Karpas-422 (cell line): Measurements from ENCODE around the gene NDUFA13. TPM values are rescaled to one million over a fixed set of nuclear protein-coding genes. Genes with fewer than 3 reads are reported as not detected.
"Not testable (repeated sequence)": the region's sequence is repeated elsewhere in the genome, so short reads cannot be mapped to it uniquely, and the experiment has no call there.

Source experiments
- DNase-seq: peaks from one replicate; pipeline ENCODE4 v3.0.0-alpha.2; 2015
- H2AFZ ChIP-seq: fragments of 200-600 bp; sonication (generic); 2 replicates; pipeline ENCODE4 v1.6.1; 2014; ENCODE audit warnings: antibody characterized with exemption, low read length, mixed read lengths
- H3K27ac ChIP-seq: fragments of 200-600 bp; sonication (generic); 2 replicates; pipeline ENCODE4 v1.5.1; 2014; ENCODE audit warnings: mild to moderate bottlenecking, low read length, moderate library complexity
- H3K27me3 ChIP-seq: fragments of 200-600 bp; sonication (generic); 2 replicates; pipeline ENCODE4 v1.6.1; 2014; ENCODE audit warnings: low read length, mixed read lengths
- H3K36me3 ChIP-seq: fragments of 200-600 bp; sonication (generic); 2 replicates; pipeline ENCODE4 v1.6.1; 2014; ENCODE audit warnings: low read length, mixed read lengths; ENCODE audit not compliant: insufficient read depth
- H3K4me1 ChIP-seq: fragments of 200-600 bp; sonication (generic); 2 replicates; pipeline ENCODE4 v1.6.1; 2014; ENCODE audit warnings: mild to moderate bottlenecking, low read length, mixed read lengths
- H3K4me2 ChIP-seq: fragments of 200-600 bp; sonication (generic); 2 replicates; pipeline ENCODE4 v1.6.1; 2014; ENCODE audit warnings: low read length, low read depth, mild to moderate bottlenecking; ENCODE audit not compliant: poor library complexity, severe bottlenecking
- H3K4me3 ChIP-seq: fragments of 200-600 bp; sonication (generic); 2 replicates; pipeline ENCODE4 v1.5.1; 2014; ENCODE audit warnings: mild to moderate bottlenecking, antibody characterized with exemption, low read length, mixed read lengths
- H3K79me2 ChIP-seq: fragments of 200-600 bp; sonication (generic); 2 replicates; pipeline ENCODE4 v1.6.1; 2014; ENCODE audit warnings: mild to moderate bottlenecking, low read length, mixed read lengths
- H3K9ac ChIP-seq: fragments of 200-600 bp; sonication (generic); 2 replicates; pipeline ENCODE4 v1.6.0; 2014; ENCODE audit warnings: low read length
- H3K9me2 ChIP-seq: fragments of 200-600 bp; sonication (generic), shearing (Covaris generic); replicated peaks from 2 replicates; pipeline ENCODE4 v1.6.0; 2014; ENCODE audit warnings: mild to moderate bottlenecking, low read length, moderate library complexity; ENCODE audit not compliant: insufficient read depth
- H3K9me3 ChIP-seq: fragments of 300-700, 200-600 bp; sonication (generic); 2 replicates; pipeline ENCODE4 v1.6.1; 2014; ENCODE audit warnings: low read length, mixed read lengths
- H4K20me1 ChIP-seq: fragments of 200-600 bp; sonication (generic); 2 replicates; pipeline ENCODE4 v1.6.1; 2014; ENCODE audit warnings: mild to moderate bottlenecking, antibody characterized with exemption, low read length, low read depth; ENCODE audit not compliant: insufficient read depth
- total RNA-seq: library from RNA; depleted of rRNA; stranded (reverse); fragments of >200 nt; shearing (Covaris generic); gene quantifications from 2 replicates; pipeline ENCODE4 v1.2.3, GENCODE V29; 2014; ENCODE audit warnings: low replicate concordance; rRNA removed

Gene NDUFA13
- total RNA-seq: 255 and 557 TPM in 2 replicates

- DNase-seq: peak; percentile 97
- peak within 1 kb of the TSS; percentile 19; the same call in 1 of the 2 replicates for H2AFZ ChIP-seq
- H3K79me2 ChIP-seq: peaks cover 47% of the 10 kb centered on the region
- H3K27ac ChIP-seq: peak within 1 kb of the TSS; percentile 47
- H3K9me3 ChIP-seq: no peaks in the 10 kb centered on the region
- peak within 1 kb of the TSS; percentile 90 for H3K9ac ChIP-seq
- H4K20me1 ChIP-seq: no peaks in the 10 kb centered on the region
- H3K4me1 ChIP-seq: peaks cover 19% of the 10 kb centered on the region
- peaks cover 11% of the 10 kb centered on the region; the same call in 1 of the 2 replicates for H3K36me3 ChIP-seq
- H3K27me3 ChIP-seq: no peaks in the 10 kb centered on the region
- no peaks in the 10 kb centered on the region for H3K9me2 ChIP-seq
- peak within 1 kb of the TSS; percentile 94 for H3K4me3 ChIP-seq
- peak within 1 kb of the TSS; percentile 87 for H3K4me2 ChIP-seq
These were observed at the start of gene NDUFA13 for GRCh38 chr19:19515642-19516519. NDUFA13 (plus strand) TSS chr19:19516225; CDS start chr19:19516239, 14 bp downstream.

- H3K4me1 ChIP-seq: peaks cover 29% of the 10 kb centered on the region
- H3K36me3 ChIP-seq: peaks cover 48% of the 10 kb centered on the region
These were observed 47.5 kb upstream of the NDUFA13 start for GRCh38 chr19:19468424-19469050.

DNA sequence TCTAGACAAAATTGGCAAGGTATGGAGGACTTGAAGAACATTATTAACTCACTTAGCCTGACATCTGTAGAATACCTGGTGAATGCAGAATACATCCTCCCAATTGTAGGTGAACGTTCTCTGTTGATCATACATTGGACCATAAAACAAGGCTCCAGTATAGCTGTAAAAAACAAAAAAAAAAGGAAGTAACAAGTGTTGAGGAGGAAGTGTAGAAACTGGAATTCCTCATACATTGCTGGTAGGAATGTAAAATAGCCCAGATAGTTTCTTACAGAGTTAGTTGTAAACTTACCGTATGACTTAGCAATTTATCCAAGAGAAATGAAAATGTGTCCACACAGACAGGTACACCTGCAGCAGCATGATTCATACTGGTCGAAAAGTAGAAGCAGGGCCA is 45.4 kb upstream of the NDUFA13 start:
- H3K9me2 ChIP-seq: no peaks in the 10 kb centered on the region
- no peaks in the 10 kb centered on the region for H4K20me1 ChIP-seq
- H3K4me3 ChIP-seq: peak overlapping the region; percentile 22; the same call in 1 of the 2 replicates
- peaks cover 29% of the 10 kb centered on the region for H3K4me1 ChIP-seq
- peaks cover 29% of the 10 kb centered on the region for H3K36me3 ChIP-seq
- H3K27me3 ChIP-seq: no peaks in the 10 kb centered on the region
- no peak overlapping the region for H3K9ac ChIP-seq
- H3K79me2 ChIP-seq: peaks cover 99% of the 10 kb centered on the region
- peak overlapping the region; percentile 78 for H3K27ac ChIP-seq
- DNase-seq: no peak
- peak overlapping the region; percentile 68 for H3K4me2 ChIP-seq
- H2AFZ ChIP-seq: no peak overlapping the region
- H3K9me3 ChIP-seq: peaks cover 8% of the 10 kb centered on the region; the same call in 1 of the 2 replicates

More at GRCh38 chr19:19468424-19469050, 47.5 kb upstream of the NDUFA13 start:
- H3K4me3 ChIP-seq: no peak overlapping the region
- H3K27ac ChIP-seq: no peak overlapping the region
- no peak for DNase-seq
- H4K20me1 ChIP-seq: no peaks in the 10 kb centered on the region
- H3K9ac ChIP-seq: no peak overlapping the region
- peaks cover 8% of the 10 kb centered on the region; the same call in 1 of the 2 replicates for H3K9me3 ChIP-seq
- H3K27me3 ChIP-seq: no peaks in the 10 kb centered on the region
- H3K79me2 ChIP-seq: peaks cover 100% of the 10 kb centered on the region
- no peak overlapping the region for H3K4me2 ChIP-seq
- H3K9me2 ChIP-seq: no peaks in the 10 kb centered on the region
- H2AFZ ChIP-seq: no peak overlapping the region

DNA sequence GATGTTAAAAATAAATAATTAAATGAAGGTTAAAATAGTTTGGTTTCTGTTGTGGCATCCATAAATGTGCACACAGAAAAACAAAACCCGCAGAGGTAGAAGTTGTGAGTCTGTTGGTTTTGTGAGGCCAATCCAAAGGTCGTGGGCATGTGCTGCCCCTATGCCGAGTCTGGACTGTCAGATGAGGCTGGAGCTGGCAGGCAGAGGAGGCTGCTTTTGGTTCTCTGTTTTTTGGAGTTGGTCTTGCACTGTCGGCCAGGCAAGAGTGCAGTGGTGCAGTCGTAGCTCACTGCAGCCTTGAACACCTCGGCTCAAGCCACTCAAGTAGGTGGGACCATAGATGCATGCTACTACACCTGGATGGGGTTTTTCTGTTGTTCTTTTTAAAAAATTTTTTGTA is 44.3 kb upstream of the NDUFA13 start:
- Histone ChIP-seq H3K27me3 (no peaks in the 10 kb centered on the region), H4K20me1 (no peaks in the 10 kb centered on the region), H3K4me3 (peak overlapping the region; percentile 22; the same call in 1 of the 2 replicates), H3K9ac (peak overlapping the region; percentile 41; the same call in 1 of the 2 replicates), H3K79me2 (peaks cover 99% of the 10 kb centered on the region), H3K9me2 (no peaks in the 10 kb centered on the region), H3K4me2 (peak overlapping the region; percentile 68), H3K9me3 (peaks cover 8% of the 10 kb centered on the region; the same call in 1 of the 2 replicates), H3K4me1 (peaks cover 29% of the 10 kb centered on the region), H2AFZ (no peak overlapping the region), H3K36me3 (peaks cover 18% of the 10 kb centered on the region), H3K27ac (peak overlapping the region; percentile 78)
- DNase-seq: peak; percentile 61

DNA sequence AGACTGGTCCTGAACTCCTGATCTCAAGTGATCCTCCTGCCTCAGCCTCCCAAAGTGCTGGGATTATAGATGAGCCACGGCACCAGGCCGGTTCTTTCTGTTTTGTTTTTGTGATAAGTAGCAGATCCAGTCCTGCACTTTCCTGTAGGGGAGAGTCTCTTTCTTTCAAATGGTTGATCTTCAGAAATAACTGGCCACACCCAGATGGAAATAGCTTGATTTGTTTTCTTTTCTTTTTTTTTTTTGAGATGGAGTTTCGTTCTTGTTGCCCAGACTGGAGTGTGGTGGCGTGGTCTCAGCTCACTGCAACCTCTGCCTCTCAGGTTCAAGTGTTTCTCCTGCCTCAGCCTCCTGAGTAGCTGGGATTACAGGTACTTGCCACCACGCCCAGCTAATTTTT is 43.9 kb upstream of the NDUFA13 start:
- Histone ChIP-seq H3K4me2 (peak overlapping the region; percentile 68), H3K4me3 (peak overlapping the region; percentile 22; the same call in 1 of the 2 replicates), H3K36me3 (peaks cover 16% of the 10 kb centered on the region), H3K27ac (peak overlapping the region; percentile 78), H3K4me1 (peaks cover 29% of the 10 kb centered on the region), H3K79me2 (peaks cover 99% of the 10 kb centered on the region), H3K9ac (peak overlapping the region; percentile 41; the same call in 1 of the 2 replicates)
- DNase-seq, H3K9me2 ChIP-seq, H4K20me1 ChIP-seq, H3K27me3 ChIP-seq, H2AFZ ChIP-seq, H3K9me3 ChIP-seq: not testable (repeated sequence)

DNA sequence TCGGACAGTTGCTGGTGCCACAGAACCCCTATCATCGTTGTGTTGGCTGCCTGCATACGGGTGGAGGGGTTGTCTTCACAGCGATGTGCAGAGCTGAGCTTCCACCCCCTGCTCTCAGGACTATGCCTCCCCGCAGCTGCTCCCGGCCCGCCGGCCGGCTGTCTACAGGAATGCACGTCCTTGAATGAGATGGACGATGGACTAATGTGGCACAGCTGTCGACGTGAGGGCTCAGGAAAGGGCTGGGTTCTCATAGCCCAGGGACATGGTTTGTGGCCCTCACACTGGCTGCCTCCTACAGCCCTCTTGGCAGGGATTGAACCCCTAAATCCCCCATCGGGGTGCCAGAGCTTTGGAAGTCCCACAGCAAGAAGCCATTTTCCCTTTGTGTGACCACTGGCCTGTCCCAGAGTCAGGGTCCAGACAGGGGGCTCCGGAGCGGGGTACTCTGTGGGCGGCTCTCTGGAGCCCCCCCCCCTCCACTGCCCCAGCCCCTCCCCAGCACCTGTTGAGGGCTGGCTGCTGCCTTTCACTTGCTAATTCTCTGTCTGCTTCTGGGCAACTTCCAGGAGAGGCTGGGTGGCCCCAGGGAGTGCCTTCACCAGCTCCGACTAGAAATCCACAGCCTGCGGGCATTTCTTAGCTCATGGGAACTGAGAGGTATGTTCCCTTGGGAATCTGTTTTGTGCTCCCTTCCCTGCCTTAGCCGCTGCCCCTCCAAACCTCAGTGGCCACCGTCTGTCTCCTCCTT is 40.8 kb upstream of the NDUFA13 start:
- Histone ChIP-seq H3K36me3 (no peaks in the 10 kb centered on the region), H4K20me1 (no peaks in the 10 kb centered on the region), H3K27ac (no peak overlapping the region)

GRCh38 chr19:19475849-19476828 is 39.9 kb upstream of the NDUFA13 start:
- Histone ChIP-seq H3K27ac (no peak overlapping the region), H3K4me3 (no peak overlapping the region), H2AFZ (no peak overlapping the region), H3K9ac (no peak overlapping the region), H3K4me2 (no peak overlapping the region), H3K9me3 (no peaks in the 10 kb centered on the region), H3K9me2 (no peaks in the 10 kb centered on the region), H3K79me2 (peaks cover 99% of the 10 kb centered on the region), H3K27me3 (no peaks in the 10 kb centered on the region), H3K4me1 (peaks cover 13% of the 10 kb centered on the region), H3K36me3 (no peaks in the 10 kb centered on the region), H4K20me1 (no peaks in the 10 kb centered on the region)
- DNase-seq: peak; percentile 54

More for the DNA sequence above, 40.8 kb upstream of the NDUFA13 start:
- Histone ChIP-seq H3K9me3 (no peaks in the 10 kb centered on the region), H2AFZ (no peak overlapping the region), H3K79me2 (peaks cover 99% of the 10 kb centered on the region), H3K9ac (no peak overlapping the region), H3K4me3 (no peak overlapping the region), H3K9me2 (no peaks in the 10 kb centered on the region), H3K4me2 (no peak overlapping the region), H3K4me1 (peaks cover 22% of the 10 kb centered on the region), H3K27me3 (no peaks in the 10 kb centered on the region)
- no peak for DNase-seq
